Neural cell (in vitro differentiated cells): ENCODE results near the gene IFT43. TPM values are rescaled to one million over a fixed set of nuclear protein-coding genes. Genes with fewer than 3 reads are reported as not detected.

Experiments used
- H2AFZ ChIP-seq: fragments of 200-600, 300-800 bp; sonication (generic), shearing (Covaris generic); 2 replicates; pipeline ENCODE4 v1.6.0; 2014; ENCODE audit warnings: low read depth, mild to moderate bottlenecking, antibody characterized with exemption, low read length, moderate library complexity
- H3F3A ChIP-seq: fragments of 200-600 bp; shearing (Covaris generic); 2 replicates; pipeline ENCODE4 v1.6.1; 2016; ENCODE audit warnings: mild to moderate bottlenecking, moderate library complexity, mixed read lengths, antibody characterized with exemption, low read length; ENCODE audit not compliant: insufficient read depth, poor library complexity, severe bottlenecking
- H3K27ac ChIP-seq: fragments of 200-600, 300-800 bp; sonication (generic), shearing (Covaris generic); 2 replicates; pipeline ENCODE4 v1.5.1; 2014; ENCODE audit warnings: mild to moderate bottlenecking, low read length, moderate library complexity
- H3K27me3 ChIP-seq: fragments of 300-800, 200-600 bp; sonication (generic), shearing (Covaris generic); 2 replicates; pipeline ENCODE4 v1.6.0; 2014; ENCODE audit warnings: mild to moderate bottlenecking, low read depth, low read length, moderate library complexity; ENCODE audit not compliant: insufficient read depth
- H3K36me3 ChIP-seq: fragments of 300-800, 200-600 bp; sonication (generic), shearing (Covaris generic); 2 replicates; pipeline ENCODE4 v1.5.1; 2014; ENCODE audit warnings: mild to moderate bottlenecking, antibody characterized with exemption, low read length, moderate library complexity; ENCODE audit not compliant: insufficient read depth
- H3K4me2 ChIP-seq: fragments of 300-800, 200-600 bp; sonication (generic), shearing (Covaris generic); 2 replicates; pipeline ENCODE4 v1.6.0; 2014; ENCODE audit warnings: mild to moderate bottlenecking, low read length
- H3K4me3 ChIP-seq: fragments of 300-800, 200-600 bp; sonication (generic), shearing (Covaris generic); 2 replicates; pipeline ENCODE4 v1.5.1; 2014; ENCODE audit warnings: mild to moderate bottlenecking, low read length, moderate library complexity
- H3K79me2 ChIP-seq: fragments of 200-600 bp; shearing (Covaris generic); replicated peaks from 2 replicates; pipeline ENCODE4 v1.6.0; 2014; ENCODE audit warnings: mild to moderate bottlenecking, low read length, moderate library complexity; ENCODE audit not compliant: insufficient read depth
- H3K9ac ChIP-seq: fragments of 300-800, 200-600 bp; sonication (generic), shearing (Covaris generic); 2 replicates; pipeline ENCODE4 v1.6.1; 2016; ENCODE audit warnings: mild to moderate bottlenecking, low read length, mixed read lengths
- H3K9me2 ChIP-seq: fragments of 200-600 bp; shearing (Covaris generic); 2 replicates; pipeline ENCODE4 v1.6.1; 2016; ENCODE audit warnings: mild to moderate bottlenecking, low read length, mixed read lengths; ENCODE audit not compliant: insufficient read depth
- H3K9me3 ChIP-seq: fragments of 200-600, 300-800 bp; sonication (generic), shearing (Covaris generic); 2 replicates; pipeline ENCODE4 v1.6.1; 2016; ENCODE audit warnings: mild to moderate bottlenecking, mixed run types, low read length, moderate library complexity, mixed read lengths
- H4K20me1 ChIP-seq: fragments of 200-600 bp; shearing (Covaris generic); 2 replicates; pipeline ENCODE4 v1.6.1; 2016; ENCODE audit warnings: mild to moderate bottlenecking, mixed run types; ENCODE audit not compliant: insufficient read depth
- CTCF ChIP-seq: fragments of 450-650 bp; IDR thresholded peaks from 2 replicates; pipeline ENCODE4 v1.5.1; 2014; ENCODE audit warnings: antibody characterized with exemption, mild to moderate bottlenecking, moderate library complexity; ENCODE audit not compliant: poor library complexity, severe bottlenecking
- EP300 ChIP-seq: fragments of 450-650 bp; conservative IDR thresholded peaks from 2 replicates; pipeline ENCODE4 v1.6.1; 2014; ENCODE audit warnings: antibody characterized with exemption, mild to moderate bottlenecking, moderate library complexity; ENCODE audit not compliant: poor library complexity, severe bottlenecking
- EZH2 ChIP-seq: fragments of 200-600, 300-800 bp; shearing (Covaris generic), sonication (generic); IDR thresholded peaks from 2 replicates; pipeline ENCODE4 v1.6.1; 2014; ENCODE audit warnings: antibody characterized with exemption, low read length, borderline replicate concordance, mild to moderate bottlenecking; ENCODE audit not compliant: insufficient read depth, poor library complexity, severe bottlenecking
- MXI1 ChIP-seq: fragments of 450-650 bp; conservative IDR thresholded peaks from 2 replicates; pipeline ENCODE4 v1.6.1; 2014; ENCODE audit warnings: antibody characterized with exemption, mild to moderate bottlenecking; ENCODE audit not compliant: poor library complexity, severe bottlenecking
- POLR2AphosphoS5 ChIP-seq: IDR thresholded peaks from 2 replicates; pipeline ENCODE4 v1.6.1; 2012
- RAD21 ChIP-seq: fragments of 450-650 bp; conservative IDR thresholded peaks from 2 replicates; pipeline ENCODE4 v1.6.1; 2014; ENCODE audit warnings: antibody characterized with exemption, mild to moderate bottlenecking, moderate library complexity
- REST ChIP-seq: IDR thresholded peaks from 2 replicates; pipeline ENCODE4 v1.6.1; 2012; ENCODE audit warnings: borderline replicate concordance
- SMC3 ChIP-seq: fragments of 450-650 bp; conservative IDR thresholded peaks from 2 replicates; pipeline ENCODE4 v1.6.1; 2014; ENCODE audit warnings: antibody characterized with exemption, mild to moderate bottlenecking, moderate library complexity; ENCODE audit not compliant: poor library complexity
- TAF1 ChIP-seq: IDR thresholded peaks from 2 replicates; pipeline ENCODE4 v1.6.1; 2012; ENCODE audit warnings: low read depth
- polyA plus RNA-seq: library from polyadenylated mRNA; depleted of rRNA; stranded (reverse); fragments of >200 nt; gene quantifications from 2 replicates; pipeline ENCODE4 v1.2.3, GENCODE V29; 2014

The IFT43 gene
- polyA plus RNA-seq, 1 donor from 2014 or later = 102 TPM

GRCh38 chr14:76024211-76024907, 38.8 kb downstream of the IFT43 start:
- no peak for TF ChIP-seq EP300
- no peak for TF ChIP-seq CTCF
- no peak for TF ChIP-seq RAD21
- no peak for TF ChIP-seq REST
- TF ChIP-seq MXI1 = no peak
- no peak for TF ChIP-seq EZH2
- no peak for TF ChIP-seq SMC3
- TF ChIP-seq TAF1 = no peak
- TF ChIP-seq POLR2AphosphoS5 = no peak
- H3K27me3 ChIP-seq = no peaks in the 10 kb centered on the region
- H3F3A ChIP-seq = no peaks in the 10 kb centered on the region
- H3K9me3 ChIP-seq = peaks cover 2% of the 10 kb centered on the region
- no peaks in the 10 kb centered on the region for H3K9me2 ChIP-seq
- no peak overlapping the region for H3K27ac ChIP-seq
- H4K20me1 ChIP-seq = no peaks in the 10 kb centered on the region
- H3K9ac ChIP-seq = no peak overlapping the region
- no peak overlapping the region for H3K4me3 ChIP-seq
- peaks cover 6% of the 10 kb centered on the region for H3K36me3 ChIP-seq
- no peaks in the 10 kb centered on the region for H3K79me2 ChIP-seq
- H2AFZ ChIP-seq = no peak overlapping the region
- no peak overlapping the region for H3K4me2 ChIP-seq

GRCh38 chr14:76034566-76034965, 49.0 kb downstream of the IFT43 start:
- H3K36me3 ChIP-seq = no peaks in the 10 kb centered on the region
- no peaks in the 10 kb centered on the region for H3F3A ChIP-seq
- H3K9me3 ChIP-seq = no peaks in the 10 kb centered on the region
- no peaks in the 10 kb centered on the region for H3K27me3 ChIP-seq
- H3K9ac ChIP-seq = no peak overlapping the region
- no peaks in the 10 kb centered on the region for H3K79me2 ChIP-seq
- no peaks in the 10 kb centered on the region for H3K9me2 ChIP-seq
- H3K27ac ChIP-seq = no peak overlapping the region
- H2AFZ ChIP-seq = no peak overlapping the region
- H3K4me3 ChIP-seq = no peak overlapping the region
- H4K20me1 ChIP-seq = no peaks in the 10 kb centered on the region
- no peak for TF ChIP-seq EP300
- TF ChIP-seq POLR2AphosphoS5 = no peak
- TF ChIP-seq EZH2 = no peak
- no peak for TF ChIP-seq REST
- no peak overlapping the region for H3K4me2 ChIP-seq
